HEK293 (cell line): ENCODE measurements around the gene CHAC2.

Source experiments
- CTCF ChIA-PET: fragments of 350-600 bp; formaldehyde crosslinking; extraction: SDS; loops from one replicate; lab custom pipeline; 2021; ENCODE audit warnings: antibody characterized with exemption; lab: Yijun Ruan, JAX
- POLR2A ChIA-PET: fragments of 300-600 bp; formaldehyde crosslinking; extraction: SDS; loops from one replicate; lab custom pipeline; 2020; ENCODE audit warnings: antibody characterized with exemption, inconsistent platforms; lab: Yijun Ruan, JAX
- H3K27ac ChIP-seq: fragments of 200-500 bp; sonication (Bioruptor generic); 2 replicates; pipeline ENCODE4 v1.5.1; 2014; ENCODE audit warnings: low read depth, low read length, control low read depth, inconsistent platforms; ENCODE audit errors: extremely low read depth
- H3K36me3 ChIP-seq, 2 experiments: fragments of 200-500 bp in 1 of 2; sonication (Bioruptor generic) in 1 of 2; 1 replicate in 1 of 2; 2 replicates in 1 of 2; pipeline ENCODE4 v1.5.1; 2014 to 2017; ENCODE audit warnings: inconsistent platforms in 2 of 2, low read length in 2 of 2; ENCODE audit not compliant: control insufficient read depth in 2 of 2, insufficient read depth in 1 of 2
- H3K4me1 ChIP-seq: fragments of 200-500 bp; sonication (Bioruptor generic); 2 replicates; pipeline ENCODE4 v1.5.1; 2014; ENCODE audit warnings: mild to moderate bottlenecking, low read length, inconsistent platforms; ENCODE audit not compliant: control insufficient read depth, insufficient read depth
- H3K4me3 ChIP-seq: 2 replicates; pipeline ENCODE4 v1.5.1; 2011; ENCODE audit warnings: low read depth, mild to moderate bottlenecking, control low read depth, low read length, moderate library complexity
- H3K9me3 ChIP-seq: fragments of 200-500 bp; sonication (Bioruptor generic); 2 replicates; pipeline ENCODE4 v1.5.1; 2014; ENCODE audit warnings: low read depth, low read length, inconsistent platforms; ENCODE audit not compliant: control insufficient read depth, insufficient read depth
- ELK4 ChIP-seq: IDR thresholded peaks from 2 replicates; pipeline ENCODE4 v1.6.1; 2011; ENCODE audit warnings: mild to moderate bottlenecking, low read depth, low read length, borderline replicate concordance
- FEZF1 ChIP-seq: fragments of 450-650 bp; formaldehyde crosslinking; IDR thresholded peaks from 2 replicates; pipeline ENCODE4 v1.5.1; 2016; ENCODE audit warnings: missing biosample characterization, missing genetic modification characterization
- GLIS1 ChIP-seq: fragments of 450-650 bp; formaldehyde crosslinking; IDR thresholded peaks from 2 replicates; pipeline ENCODE4 v1.5.1; 2016; ENCODE audit warnings: missing biosample characterization, missing genetic modification characterization
- GLIS2 ChIP-seq: fragments of 450-650 bp; formaldehyde crosslinking; IDR thresholded peaks from 2 replicates; pipeline ENCODE4 v1.5.1; 2016; ENCODE audit warnings: missing biosample characterization, missing genetic modification characterization
- ZNF132 ChIP-seq: fragments of 450-650 bp; formaldehyde crosslinking; IDR thresholded peaks from 2 replicates; pipeline ENCODE4 v1.5.1; 2017; ENCODE audit warnings: missing biosample characterization, missing genetic modification characterization, borderline replicate concordance
- ZNF221 ChIP-seq: fragments of 450-650 bp; formaldehyde crosslinking; IDR thresholded peaks from 2 replicates; pipeline ENCODE4 v1.5.1; 2017; ENCODE audit warnings: missing biosample characterization, missing genetic modification characterization, borderline replicate concordance
- ZNF274 ChIP-seq, 2 experiments: fragments of 200-500 bp in 1 of 2; fragments of 450-650 bp in 1 of 2; sonication (Bioruptor generic) in 1 of 2; formaldehyde crosslinking in 1 of 2; IDR thresholded peaks; 2 replicates each; pipeline versions ENCODE4 v1.5.1 to v1.6.1; 2014 to 2016; ENCODE audit warnings: borderline replicate concordance in 1 of 2, inconsistent platforms in 1 of 2, low read length in 1 of 2, missing biosample characterization in 1 of 2, missing genetic modification characterization in 1 of 2
- ZNF677 ChIP-seq: fragments of 450-650 bp; IDR thresholded peaks from 2 replicates; pipeline ENCODE4 v1.5.0; 2018; ENCODE audit warnings: missing biosample characterization, mild to moderate bottlenecking, missing genetic modification characterization, moderate library complexity
- ZNF768 ChIP-seq: fragments of 450-650 bp; formaldehyde crosslinking; IDR thresholded peaks from 2 replicates; pipeline ENCODE4 v1.5.1; 2018; ENCODE audit warnings: missing biosample characterization, mild to moderate bottlenecking, missing genetic modification characterization
- ZNF791 ChIP-seq: fragments of 450-650 bp; formaldehyde crosslinking; IDR thresholded peaks from 2 replicates; pipeline ENCODE4 v1.5.1; 2016; ENCODE audit warnings: missing biosample characterization, missing genetic modification characterization
- ZXDB ChIP-seq: fragments of 450-650 bp; formaldehyde crosslinking; IDR thresholded peaks from 2 replicates; pipeline ENCODE4 v1.5.1; 2016; ENCODE audit warnings: missing biosample characterization, missing genetic modification characterization
- TF ChIP-seq, protein P1 (sequence below): fragments of 450-650 bp; formaldehyde crosslinking; IDR thresholded peaks from 2 replicates; pipeline ENCODE4; 2016; ENCODE audit warnings: missing biosample characterization, missing genetic modification characterization
- TF ChIP-seq, protein P2 (sequence below): fragments of 450-650 bp; formaldehyde crosslinking; IDR thresholded peaks from 2 replicates; pipeline ENCODE4 v1.5.1; 2016; ENCODE audit warnings: missing biosample characterization, missing genetic modification characterization

The CHAC2 gene

DNA sequence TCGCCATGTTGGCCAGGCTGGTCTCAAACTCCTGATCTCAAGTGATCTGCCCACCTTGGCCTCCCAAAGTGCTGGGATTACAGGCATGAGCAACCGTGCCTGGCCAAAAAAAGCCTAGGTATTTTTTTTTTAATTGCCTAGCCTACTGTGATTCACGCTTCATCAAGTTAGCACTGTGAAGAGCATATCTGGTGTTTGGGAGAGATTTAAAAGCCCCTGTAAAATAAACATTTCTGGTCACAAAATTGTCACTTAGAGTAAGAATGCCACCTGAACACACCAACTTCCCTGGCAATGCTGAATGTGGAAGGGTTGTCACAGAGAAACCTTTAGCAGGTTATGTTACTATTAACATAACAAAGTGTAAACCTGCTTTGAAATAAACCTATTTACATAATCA is 39.7 kb upstream of the CHAC2 start:
- no peaks in the 10 kb centered on the region for H3K9me3 ChIP-seq
- no peaks in the 10 kb centered on the region for H3K4me1 ChIP-seq
- CTCF ChIA-PET: interaction anchor here (0.7 to 1.8 kb wide), 2 partner anchors 12 to 42 kb away, joined by 4 to 5 read pairs; no protein-coding TSS in a partner anchor
- POLR2A ChIA-PET: no interaction called here
- no peak overlapping the region for H3K4me3 ChIP-seq
- TF ChIP-seq FEZF1 (tag by site-specific recombination) (no peak), ZNF274 (IDR thresholded peaks at IDR 0.05; ENCODE audit: low read length) (no peak), ZNF274 (tag by site-specific recombination; IDR thresholded peaks at IDR 0.05; ENCODE audit: borderline replicate concordance) (no peak), ZXDB (tag by site-specific recombination) (no peak)
- TF ChIP-seq, protein P1, sequence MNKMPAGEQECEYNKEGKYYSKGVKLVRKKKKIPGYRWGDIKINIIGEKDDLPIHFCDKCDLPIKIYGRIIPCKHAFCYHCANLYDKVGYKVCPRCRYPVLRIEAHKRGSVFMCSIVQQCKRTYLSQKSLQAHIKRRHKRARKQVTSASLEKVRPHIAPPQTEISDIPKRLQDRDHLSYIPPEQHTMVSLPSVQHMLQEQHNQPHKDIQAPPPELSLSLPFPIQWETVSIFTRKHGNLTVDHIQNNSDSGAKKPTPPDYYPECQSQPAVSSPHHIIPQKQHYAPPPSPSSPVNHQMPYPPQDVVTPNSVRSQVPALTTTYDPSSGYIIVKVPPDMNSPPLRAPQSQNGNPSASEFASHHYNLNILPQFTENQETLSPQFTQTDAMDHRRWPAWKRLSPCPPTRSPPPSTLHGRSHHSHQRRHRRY: no peak
- H3K36me3 ChIP-seq: peaks cover 4 to 8% of the 10 kb centered on the region in 2 experiments
- H3K27ac ChIP-seq: no peak overlapping the region

DNA sequence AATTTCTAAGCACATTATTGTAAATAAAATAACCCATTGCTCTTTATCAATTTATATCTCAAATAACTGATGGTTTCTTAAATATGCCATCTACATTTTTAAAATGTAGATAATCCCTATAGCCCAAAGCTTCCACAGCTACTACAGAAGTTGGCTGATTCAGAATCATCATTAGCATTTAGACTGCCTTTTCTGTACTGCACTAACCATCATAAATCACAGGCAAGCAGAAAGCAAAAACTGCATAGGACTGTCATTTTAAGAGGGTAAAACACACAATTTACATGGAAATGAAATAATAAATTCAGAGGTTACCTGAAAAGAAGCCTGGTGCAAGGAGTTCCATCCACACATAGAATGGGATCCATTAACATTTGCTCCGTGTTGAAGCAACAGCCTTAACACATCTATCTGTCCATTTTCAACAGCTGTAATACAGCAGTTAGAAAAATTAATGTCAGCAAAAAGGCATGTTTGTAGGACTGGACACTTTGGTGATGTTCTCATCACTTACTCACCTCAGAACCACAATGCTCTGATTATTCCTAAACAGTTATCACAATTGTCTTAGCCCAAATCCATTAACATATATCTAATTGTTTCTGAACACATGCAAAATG is 38.4 kb upstream of the CHAC2 start:
- TF ChIP-seq, protein P2, sequence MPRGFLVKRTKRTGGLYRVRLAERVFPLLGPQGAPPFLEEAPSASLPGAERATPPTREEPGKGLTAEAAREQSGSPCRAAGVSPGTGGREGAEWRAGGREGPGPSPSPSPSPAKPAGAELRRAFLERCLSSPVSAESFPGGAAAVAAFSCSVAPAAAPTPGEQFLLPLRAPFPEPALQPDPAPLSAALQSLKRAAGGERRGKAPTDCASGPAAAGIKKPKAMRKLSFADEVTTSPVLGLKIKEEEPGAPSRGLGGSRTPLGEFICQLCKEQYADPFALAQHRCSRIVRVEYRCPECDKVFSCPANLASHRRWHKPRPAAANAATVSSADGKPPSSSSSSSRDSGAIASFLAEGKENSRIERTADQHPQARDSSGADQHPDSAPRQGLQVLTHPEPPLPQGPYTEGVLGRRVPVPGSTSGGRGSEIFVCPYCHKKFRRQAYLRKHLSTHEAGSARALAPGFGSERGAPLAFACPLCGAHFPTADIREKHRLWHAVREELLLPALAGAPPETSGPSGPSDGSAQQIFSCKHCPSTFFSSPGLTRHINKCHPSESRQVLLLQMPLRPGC (tag by site-specific recombination): no peak
- TF ChIP-seq ZNF768 (no peak), ZNF221 (tag by site-specific recombination) (no peak), GLIS1 (tag by site-specific recombination) (no peak)
- H3K27ac ChIP-seq: no peak overlapping the region
- ChIA-PET POLR2A (no interaction called here), CTCF (interaction anchor here (1.3 kb wide), 1 partner anchor 11 kb away, joined by 3 read pairs; no protein-coding TSS in a partner anchor)
- H3K36me3 ChIP-seq: peaks cover 4 to 8% of the 10 kb centered on the region in 2 experiments
- no peaks in the 10 kb centered on the region for H3K4me1 ChIP-seq
- H3K9me3 ChIP-seq: no peaks in the 10 kb centered on the region
- H3K4me3 ChIP-seq: no peak overlapping the region

GRCh38 chr2:53737091-53737490 is 30.5 kb upstream of the CHAC2 start:
- POLR2A ChIA-PET: interaction anchor here (0.7 kb wide), 1 partner anchor 929 kb away, joined by 6 read pairs; no protein-coding TSS in a partner anchor
- TF ChIP-seq ZNF132 (tag by site-specific recombination): no peak
- TF ChIP-seq ELK4: no peak
- TF ChIP-seq GLIS1 (tag by site-specific recombination): no peak
- TF ChIP-seq ZNF791 (tag by site-specific recombination): no peak
- no peak for TF ChIP-seq GLIS2
- TF ChIP-seq ZNF677: no peak

More at GRCh38 chr2:53737091-53737490, 30.5 kb upstream of the CHAC2 start:
- Histone ChIP-seq H3K9me3 (no peaks in the 10 kb centered on the region), H3K4me1 (no peaks in the 10 kb centered on the region), H3K4me3 (no peak overlapping the region), H3K36me3 (peaks cover 7 to 8% of the 10 kb centered on the region in 2 experiments; a peak in 2 of 3 replicates), H3K27ac (no peak overlapping the region)
- CTCF ChIA-PET: interaction anchor here (0.7 kb wide), 1 partner anchor 570 kb away, joined by 3 read pairs; no protein-coding TSS in a partner anchor
